HG02938 (cell line): ENCODE measurements around the gene C19orf12.

ENCODE experiments used
- ATAC-seq: cut with Tn5 transposase; IDR thresholded peaks from one replicate; pipeline ENCODE4 v1.9.1; 2021; ENCODE audit warnings: mild to moderate bottlenecking, moderate library complexity; ENCODE audit not compliant: unreplicated experiment

C19orf12 gene

GRCh38 chr19:29714953-29715700, at the start of gene C19orf12:
C19orf12 (minus strand) TSS chr19:29715261; CDS start chr19:29708413, 6,848 bp downstream.
- peak; percentile 55 for ATAC-seq

DNA sequence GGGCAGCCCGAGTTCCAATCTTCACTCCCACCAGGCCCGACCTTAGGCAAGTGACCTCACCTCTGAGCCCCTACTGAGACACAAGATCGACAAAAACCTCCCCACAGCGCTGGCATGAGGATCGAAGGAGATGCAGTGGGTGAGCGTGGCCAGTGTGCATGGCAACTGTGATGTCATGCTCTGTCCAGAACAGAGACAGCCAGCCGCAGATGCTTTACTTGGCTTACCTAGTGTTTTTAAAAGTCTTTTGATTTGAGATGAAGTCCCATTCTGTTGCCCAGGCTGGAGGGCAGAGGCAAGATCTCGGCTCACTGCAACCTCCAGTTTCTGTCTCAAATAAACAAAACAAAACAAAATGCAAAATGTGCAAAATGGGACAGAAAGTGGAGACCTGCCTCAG, 49.3 kb upstream of the C19orf12 start:
- ATAC-seq, result no peak

GRCh38 chr19:29763196-29763595, 48.1 kb upstream of the C19orf12 start:
- no peak for ATAC-seq

GRCh38 chr19:29761575-29762232, 46.6 kb upstream of the C19orf12 start:
- no peak for ATAC-seq

DNA sequence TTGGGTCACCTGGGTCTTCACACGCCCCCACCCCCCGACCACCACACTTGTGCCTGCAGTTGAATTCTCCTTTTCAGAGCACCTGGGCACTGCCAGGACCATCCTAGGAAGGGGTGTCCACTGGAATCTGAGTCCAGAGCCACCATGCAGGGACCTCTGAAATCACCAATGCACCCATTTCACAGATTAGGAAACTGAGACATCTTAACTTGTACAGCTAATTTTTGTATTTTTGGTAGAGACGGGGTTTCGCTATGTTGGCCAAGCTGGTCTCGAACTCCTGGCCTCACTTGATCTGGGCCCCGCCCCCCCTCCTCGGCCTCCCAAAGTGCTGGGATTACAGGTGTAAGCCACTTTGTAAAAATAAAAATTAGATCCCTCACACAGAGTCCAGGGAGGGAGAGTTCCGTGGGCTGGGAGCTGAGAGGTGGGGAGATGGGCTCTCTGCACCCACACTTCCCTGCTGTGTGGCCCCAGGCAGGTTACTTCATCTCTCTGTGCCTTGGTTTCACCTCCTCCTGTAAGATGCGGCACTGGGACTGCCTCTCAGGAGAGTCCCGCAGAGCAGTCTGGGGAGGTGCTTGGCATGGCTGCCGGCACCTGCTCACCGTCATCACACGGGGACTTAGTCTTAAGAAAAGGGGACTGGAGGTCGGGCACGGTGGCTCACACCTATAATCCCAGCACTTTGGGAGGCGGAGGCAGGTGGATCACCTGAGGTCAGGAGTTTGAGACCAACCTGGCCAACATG, 45.9 kb upstream of the C19orf12 start:
- no peak for ATAC-seq

DNA sequence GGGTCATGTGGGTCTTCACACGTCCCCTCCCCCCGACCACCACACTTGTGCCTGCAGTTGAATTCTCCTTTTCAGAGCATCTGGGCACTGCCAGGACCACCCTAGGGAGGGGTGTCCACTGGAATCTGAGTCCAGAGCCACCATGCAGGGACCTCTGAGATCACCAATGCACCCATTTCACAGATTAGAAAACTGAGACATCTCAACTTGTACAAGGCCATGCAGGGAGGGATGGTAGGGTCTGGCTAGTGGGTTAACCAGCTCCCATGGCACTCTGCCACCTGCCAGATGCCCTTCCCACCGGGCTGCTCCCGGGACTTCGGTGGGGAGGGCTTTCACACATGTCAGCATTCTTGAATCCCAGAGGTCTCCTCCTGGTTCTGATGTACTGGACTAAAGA, 44.3 kb upstream of the C19orf12 start:
- ATAC-seq, result no peak

DNA sequence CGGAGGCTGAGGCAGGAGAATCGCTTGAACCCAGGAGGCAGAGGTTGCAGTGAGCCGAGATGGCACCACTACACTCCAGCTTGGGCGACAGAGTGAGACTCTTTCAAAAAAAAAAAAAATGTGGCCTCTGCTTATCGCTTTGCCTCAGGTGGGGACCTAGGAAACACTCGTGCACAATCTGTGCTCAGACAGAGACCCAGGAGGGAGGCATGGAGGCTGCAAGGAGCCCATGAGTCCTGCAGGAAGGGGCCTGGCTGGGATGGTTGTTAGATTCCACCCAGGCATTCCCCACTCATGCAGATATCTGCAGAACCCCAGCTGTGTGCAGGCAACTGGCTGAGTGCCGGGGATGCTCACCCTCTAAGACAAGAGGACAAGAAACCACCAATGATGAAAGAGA, 43.8 kb upstream of the C19orf12 start:
- no peak for ATAC-seq

GRCh38 chr19:29757551-29757950, 42.5 kb upstream of the C19orf12 start:
- ATAC-seq, result no peak

GRCh38 chr19:29753934-29754305, 38.9 kb upstream of the C19orf12 start:
- no peak for ATAC-seq

DNA sequence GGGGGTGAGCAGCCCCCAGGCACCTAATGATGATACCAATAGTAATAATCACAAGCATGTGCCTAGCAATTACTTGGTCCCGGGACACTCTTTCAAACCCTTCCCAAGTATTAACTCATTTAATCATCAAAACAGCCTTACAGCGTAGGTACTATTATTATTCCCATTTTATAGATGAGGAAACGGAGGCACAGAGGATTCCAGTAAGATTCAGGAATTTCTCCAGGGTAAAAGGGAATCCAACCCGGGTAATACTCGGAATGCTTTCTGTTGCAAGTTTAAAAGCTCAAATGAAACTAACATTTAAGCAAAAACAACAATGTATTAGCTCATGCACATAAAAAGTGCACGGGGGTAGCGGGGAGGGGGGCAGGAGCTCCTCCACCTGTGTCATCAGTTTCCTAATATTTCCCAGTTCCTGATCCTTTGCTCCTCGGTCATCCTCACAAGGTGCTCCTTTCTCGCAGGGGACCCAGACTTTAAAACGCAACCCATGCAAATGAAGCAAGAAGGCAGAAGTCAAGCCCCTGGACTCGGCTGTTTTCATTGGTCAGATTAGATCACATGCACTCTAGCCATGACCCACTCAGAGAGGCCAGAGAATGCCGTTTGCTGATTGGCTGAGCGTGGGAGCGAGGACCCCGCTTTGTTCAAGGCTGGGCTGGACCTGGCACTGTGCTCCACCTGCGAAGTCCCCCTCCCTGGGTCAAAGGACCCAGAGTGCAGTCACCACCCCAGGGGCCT, 38.3 kb upstream of the C19orf12 start:
- no peak for ATAC-seq

DNA sequence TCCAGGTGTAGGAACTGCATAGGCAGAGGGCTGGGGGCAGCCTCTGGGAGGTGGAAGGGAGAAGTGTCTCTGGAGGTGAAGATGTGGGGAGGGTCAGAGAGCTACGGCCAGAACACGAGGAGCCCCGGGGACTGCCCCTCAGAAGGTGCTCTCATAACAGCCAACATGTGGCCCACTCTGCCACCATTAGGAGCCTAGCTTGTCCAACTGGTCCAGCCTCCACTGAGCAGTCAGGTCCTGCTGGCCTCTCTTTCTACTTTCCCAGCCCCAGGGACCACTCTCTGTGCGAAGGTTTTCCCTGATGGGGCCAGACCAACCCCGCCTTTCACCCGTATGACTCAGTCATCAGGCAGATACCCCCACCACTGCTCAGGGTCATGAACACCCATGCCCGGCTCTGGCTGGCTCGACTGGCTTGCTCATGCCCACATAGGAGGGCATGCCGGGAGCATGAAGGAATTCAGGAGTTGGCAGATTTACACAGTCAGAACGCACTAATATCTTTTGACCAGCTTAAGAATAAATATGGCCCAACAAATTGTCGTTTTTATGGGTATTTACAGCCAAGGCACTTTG, 37.5 kb upstream of the C19orf12 start:
- no peak for ATAC-seq

- no peak for ATAC-seq
Measured at GRCh38 chr19:29751932-29752331, 36.9 kb upstream of the C19orf12 start.

DNA sequence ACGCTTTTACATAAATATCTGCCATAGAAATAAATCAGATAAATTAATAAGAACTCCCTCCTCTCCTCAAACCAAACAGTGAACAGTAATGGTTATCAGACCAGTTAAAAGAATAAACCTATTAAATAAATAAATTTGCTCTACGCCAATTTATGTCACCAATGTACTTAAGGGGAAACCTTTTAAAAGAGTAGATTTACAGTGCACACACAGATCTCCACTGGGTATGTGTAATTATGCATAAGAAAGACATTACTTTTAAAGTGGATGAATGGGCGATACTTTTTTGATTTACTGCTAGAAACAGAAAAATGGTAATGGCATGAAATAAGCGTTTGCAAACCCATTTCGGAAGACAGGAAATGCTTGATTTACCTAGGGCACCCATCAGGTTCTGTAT, 34.9 kb upstream of the C19orf12 start:
- ATAC-seq, result no peak

DNA sequence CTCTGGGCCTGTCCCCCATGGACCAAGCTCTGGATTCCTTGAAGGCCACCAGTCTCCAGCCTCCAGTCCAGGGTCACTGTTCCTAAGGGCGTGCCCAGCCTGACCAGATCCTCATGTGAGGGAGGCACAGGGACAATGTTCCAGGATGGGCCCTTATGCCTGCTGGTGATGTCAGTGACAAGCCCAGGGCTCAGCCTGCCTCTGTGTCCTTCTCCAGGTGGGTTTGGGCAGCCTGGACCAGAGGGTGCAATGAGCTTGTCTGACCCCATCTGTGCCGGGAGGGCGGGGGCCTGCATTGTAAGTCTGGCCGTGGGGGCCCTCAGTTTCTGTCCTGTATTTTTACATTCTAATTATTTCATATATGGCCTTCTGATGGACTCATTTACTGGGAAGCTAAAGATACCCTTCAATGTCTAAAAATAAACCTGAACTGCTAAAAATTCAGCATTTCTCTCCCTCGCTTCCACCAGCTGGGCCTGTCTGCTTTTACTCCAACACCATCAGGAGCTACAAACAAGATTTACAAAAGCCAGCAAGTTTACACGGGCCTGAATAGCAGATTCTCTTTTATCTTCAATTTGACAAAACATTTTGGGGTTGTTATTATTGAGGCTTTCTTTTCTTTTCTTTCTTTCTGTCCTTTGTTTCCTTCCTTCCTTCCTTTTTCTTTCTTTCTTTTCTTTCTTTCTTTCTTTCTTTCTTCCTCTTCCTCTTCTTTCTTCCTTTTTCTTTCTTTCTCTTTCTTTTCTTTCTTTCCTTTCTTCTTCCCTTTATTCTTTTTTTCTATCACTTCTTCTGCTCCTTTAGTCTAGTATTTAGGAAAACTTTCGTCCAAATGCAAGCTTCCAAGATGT, 34.2 kb upstream of the C19orf12 start:
- no peak for ATAC-seq

- ATAC-seq, result no peak
Measured at GRCh38 chr19:29745253-29745652, 30.2 kb upstream of the C19orf12 start.

DNA sequence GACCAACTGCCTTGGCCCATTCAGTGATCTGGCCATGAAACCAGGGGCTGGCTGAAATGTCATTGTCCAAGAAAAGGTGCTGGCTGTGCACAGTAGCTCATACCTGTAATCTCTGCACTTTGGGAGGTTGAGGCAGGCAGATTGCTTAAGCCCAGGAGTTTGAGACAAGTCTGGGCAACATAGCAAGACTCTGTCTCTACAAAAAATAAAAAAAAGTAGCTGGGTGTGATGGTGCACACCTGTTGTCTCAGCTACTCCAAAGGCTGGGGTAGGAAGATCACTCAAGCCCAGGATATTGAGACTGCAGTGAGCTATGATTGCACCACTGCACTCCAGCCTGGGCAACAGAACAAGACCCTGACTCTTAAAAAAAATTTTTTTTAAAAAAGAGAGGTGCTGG, 28.6 kb upstream of the C19orf12 start:
- no peak for ATAC-seq

DNA sequence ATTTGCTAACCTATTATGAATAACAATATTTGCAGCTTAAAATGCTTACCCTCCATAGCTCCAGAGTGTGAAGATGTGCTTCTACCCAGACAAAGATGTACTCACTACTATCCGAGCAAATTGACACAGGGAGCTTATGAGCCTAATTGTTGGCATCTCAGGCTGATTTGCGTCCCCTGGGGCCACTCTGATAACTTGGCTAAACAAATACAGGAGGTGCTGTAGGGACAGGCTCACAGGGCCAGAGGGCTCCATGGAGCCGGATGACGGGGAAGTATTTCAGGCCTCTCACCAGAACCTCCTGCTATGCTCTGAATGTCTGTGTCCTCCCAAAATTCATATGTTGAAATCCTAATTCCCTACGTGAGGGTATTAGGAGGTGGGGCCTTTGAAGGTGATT, 26.7 kb upstream of the C19orf12 start:
- no peak for ATAC-seq

DNA sequence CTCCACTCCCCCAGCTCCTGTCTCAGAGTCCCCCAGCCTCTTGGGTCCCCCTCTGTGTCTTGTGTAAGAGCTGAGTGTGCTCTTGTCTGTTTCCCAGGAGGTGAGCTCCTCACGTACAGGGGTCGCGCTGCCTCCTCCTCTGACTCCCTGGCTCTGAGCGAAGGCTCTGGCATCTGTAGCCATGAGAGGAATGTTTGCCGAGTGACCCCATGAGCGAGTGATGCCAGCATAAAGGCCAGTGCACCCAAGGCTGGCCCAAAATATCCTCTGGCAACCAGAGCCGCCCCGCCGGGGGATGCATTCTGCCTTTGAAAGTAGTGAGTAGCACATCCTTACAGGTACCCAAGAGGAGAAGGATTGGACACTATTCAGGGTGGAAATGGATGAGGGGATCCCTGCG, 26.2 kb upstream of the C19orf12 start:
- no peak for ATAC-seq

DNA sequence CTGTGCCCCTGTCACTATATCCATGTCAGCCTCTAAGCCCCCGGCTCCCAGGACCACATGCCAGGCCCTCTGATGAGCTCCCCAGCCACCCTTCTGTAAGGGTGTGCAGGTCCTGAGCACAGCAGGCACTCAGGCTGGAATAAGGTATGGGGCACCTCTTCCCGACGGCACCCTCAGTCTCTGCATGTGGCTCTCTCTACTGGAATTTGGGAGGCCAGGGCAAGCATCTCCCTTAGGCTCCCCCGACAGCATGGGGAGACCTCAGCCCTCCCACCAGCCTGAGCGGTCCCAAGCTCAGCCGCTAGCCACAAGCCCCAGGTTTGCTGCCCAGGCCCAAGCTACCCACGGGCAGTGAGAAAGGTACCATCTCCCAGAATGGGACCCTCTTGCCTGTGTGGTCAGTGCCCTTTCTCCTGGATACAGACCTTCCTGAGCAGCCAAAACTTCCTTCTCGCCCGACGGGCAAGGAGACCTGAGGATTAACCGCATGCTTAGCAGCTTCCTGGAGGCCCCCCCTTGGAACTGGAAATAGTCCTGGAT, 22.5 kb upstream of the C19orf12 start:
- ATAC-seq, result no peak

GRCh38 chr19:29735829-29736228, 20.8 kb upstream of the C19orf12 start:
- no peak for ATAC-seq
